NCI-H2107 treated with DMSO at 0.1 percent for 48 hours (cell line): Measurements from ENCODE around the gene SCYGR3.

ENCODE experiments used
- DNase-seq: peaks from one replicate; lab custom pipeline; 2025; ENCODE audit not compliant: unreplicated experiment; lab: John Stamatoyannopoulos, UW

Gene SCYGR3, protein sequence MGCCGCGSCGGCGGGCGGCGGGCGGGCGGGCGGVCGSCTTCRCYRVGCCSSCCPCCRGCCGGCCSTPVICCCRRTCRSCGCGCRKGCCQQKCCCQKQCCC

DNA sequence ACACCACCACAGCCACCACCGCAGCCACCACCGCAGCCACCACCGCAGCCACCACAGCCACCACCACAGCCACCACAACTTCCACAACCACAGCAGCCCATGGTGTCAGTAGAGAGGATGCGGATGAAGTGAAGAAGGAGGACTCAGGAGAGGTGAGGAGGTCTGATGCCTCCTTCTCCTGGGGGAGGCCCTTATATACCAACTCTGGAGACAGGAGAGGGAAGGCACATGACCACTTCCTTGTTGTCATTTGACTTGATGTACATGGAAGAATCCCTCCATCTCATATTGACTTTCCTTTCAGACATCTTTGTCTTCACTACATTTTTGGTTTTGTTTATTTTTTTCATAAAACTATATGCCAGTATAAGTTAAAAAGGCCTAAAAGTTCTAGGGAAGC is at the start of gene SCYGR3:
Gene SCYGR3, minus strand, starts transcription at position 101 of the 400 bp plus-strand sequence. Its CDS starts 0 bp downstream, at position 101.
- DNase-seq: no peak

DNA sequence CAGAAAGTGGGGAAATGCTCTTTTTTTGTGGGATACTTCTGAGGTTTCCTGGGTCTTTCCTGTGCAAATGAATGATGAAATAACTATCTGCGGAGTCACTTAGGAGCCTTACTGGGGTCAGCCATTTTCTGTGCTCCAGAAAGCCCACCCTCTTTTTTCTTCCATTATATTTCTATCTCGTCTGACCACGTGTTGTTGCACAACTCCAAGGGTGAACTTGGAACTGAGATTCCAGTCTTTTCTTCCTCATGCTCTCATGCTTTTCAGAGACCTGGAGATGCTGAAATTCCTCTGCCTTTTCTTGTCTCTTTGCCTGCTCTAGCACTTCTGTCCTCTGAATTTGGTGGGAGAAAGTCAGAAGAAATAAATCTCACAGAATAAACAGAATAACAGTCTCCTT is 47.2 kb upstream of the SCYGR3 start:
- DNase-seq: no peak

- DNase-seq: no peak
Observed at GRCh38 chr2:227661025-227661649, 46.5 kb upstream of the SCYGR3 start.

DNA sequence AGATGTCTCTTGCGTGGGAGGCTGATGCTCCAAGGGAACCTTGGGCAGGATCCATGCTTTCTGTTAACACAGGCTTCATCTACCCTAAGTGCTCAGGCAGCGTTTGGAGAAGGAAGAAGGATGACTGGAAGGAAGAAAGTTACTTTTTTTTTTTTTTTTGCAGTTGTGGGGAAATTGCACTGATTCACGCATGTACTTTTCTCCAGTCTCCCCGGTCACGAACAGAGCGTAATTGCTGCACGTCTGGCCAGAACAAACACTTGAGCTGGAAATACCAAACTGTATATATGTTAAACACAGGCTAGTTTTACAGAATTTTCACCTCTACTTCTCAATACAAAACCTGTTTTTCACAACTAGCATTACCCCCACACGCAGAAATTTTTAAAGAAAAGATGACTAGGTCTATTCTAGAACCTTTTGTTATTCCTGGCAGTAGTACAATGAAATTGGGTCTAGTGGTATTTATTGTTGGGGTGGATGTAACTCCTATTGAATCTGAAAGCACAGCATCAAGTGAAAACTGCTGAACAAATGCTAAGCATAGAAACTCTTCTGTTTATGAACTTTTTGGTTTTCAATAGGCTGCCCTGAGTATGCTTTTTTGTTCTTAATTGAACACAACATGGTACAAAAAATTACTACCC is 42.7 kb upstream of the SCYGR3 start:
- DNase-seq: no peak

GRCh38 chr2:227655454-227655853 is 40.8 kb upstream of the SCYGR3 start:
- DNase-seq: no peak

DNA sequence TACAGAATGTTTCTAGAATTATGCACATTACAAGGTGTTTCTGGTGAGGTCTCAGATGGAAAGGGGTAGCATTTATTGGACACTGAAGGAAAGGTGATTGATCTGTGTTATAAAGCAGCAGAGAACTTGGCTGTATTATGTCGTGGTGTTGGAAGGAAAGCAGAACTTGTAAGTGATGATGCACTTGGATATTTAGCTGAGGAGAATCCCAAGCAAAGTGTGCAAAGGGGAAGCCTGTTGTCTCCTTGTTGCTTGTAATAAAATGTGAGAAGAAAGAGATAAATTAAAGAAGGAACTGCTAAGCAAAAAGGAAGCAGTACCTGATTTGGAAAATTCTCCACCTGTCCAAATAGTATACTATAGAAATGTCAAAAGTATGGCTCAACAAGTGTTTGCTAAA is 39.8 kb upstream of the SCYGR3 start:
- DNase-seq: no peak

GRCh38 chr2:227653419-227653818 is 38.8 kb upstream of the SCYGR3 start:
- no peak for DNase-seq

DNA sequence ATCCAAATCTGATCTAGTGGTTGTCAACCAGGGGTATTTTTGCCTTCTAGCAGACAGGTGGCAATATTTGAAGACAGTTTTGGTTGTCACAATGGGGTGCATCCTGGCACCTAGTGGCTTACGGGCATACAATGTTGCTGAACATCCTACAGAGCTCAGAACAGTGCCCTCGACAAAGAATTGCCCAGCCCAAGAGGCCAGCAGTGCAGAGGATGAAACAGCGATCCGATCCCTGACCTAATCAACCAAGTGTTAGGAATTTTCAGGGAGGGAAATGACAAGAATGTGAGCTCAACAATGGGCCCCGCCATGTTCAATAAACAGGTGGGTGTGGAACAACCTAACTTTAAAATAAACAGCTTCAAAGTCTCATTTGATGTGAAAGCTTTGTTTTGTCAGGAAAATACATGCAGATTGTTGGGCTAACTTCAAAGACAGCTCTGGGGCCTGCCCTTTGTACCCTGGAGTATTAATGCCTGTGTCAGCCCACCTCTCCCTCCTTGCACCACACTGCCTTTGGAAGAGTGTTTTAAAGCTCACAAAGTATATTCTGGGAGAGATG is 29.4 kb upstream of the SCYGR3 start:
- no peak for DNase-seq

GRCh38 chr2:227642656-227643055 is 28.0 kb upstream of the SCYGR3 start:
- DNase-seq: no peak

- no peak for DNase-seq
Observed at GRCh38 chr2:227634201-227634600, 19.6 kb upstream of the SCYGR3 start.

- DNase-seq: no peak
Observed at GRCh38 chr2:227632827-227633226, 18.2 kb upstream of the SCYGR3 start.

DNA sequence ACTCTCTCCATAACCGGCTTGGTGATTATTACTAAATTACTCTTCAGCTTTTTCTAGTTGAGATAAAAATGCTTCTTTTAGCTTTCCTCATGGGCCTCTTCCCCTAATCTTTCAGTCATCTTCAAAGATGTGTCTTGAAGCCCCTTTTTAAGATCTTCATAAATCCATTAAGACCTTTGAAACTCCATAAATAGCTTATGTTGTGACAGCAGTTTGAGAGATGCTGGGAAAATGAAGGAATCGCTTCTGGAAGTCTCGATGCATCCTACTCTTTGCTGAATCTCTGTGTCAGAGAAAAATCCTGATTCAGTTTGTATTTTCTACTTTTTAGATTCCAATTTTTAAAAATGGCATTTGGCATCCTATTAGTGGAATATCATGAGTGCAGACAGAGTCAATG is 15.7 kb upstream of the SCYGR3 start:
- DNase-seq: no peak

DNA sequence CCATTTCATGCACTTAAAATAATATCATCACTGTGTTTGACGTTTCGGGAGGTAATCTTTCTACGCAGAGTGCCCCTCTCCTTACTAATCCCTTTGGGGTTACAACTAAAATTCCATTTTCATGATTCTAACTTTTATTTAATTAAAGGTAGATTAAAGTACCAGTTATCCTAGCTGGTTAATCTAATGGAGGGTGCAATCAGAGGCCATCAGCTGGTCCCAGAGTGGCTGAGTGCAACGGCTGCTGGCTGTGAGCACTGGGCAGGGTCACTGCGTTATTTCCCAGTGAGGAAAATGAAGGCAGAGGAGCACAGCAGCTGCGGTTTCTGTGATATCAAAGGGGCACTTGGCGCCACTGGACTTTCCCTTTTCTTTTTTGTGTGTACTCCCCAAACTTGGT is 14.8 kb upstream of the SCYGR3 start:
- DNase-seq: no peak

GRCh38 chr2:227627769-227628168 is 13.1 kb upstream of the SCYGR3 start:
- DNase-seq: no peak

- no peak for DNase-seq
Observed at GRCh38 chr2:227626580-227627151, 12.0 kb upstream of the SCYGR3 start.

DNA sequence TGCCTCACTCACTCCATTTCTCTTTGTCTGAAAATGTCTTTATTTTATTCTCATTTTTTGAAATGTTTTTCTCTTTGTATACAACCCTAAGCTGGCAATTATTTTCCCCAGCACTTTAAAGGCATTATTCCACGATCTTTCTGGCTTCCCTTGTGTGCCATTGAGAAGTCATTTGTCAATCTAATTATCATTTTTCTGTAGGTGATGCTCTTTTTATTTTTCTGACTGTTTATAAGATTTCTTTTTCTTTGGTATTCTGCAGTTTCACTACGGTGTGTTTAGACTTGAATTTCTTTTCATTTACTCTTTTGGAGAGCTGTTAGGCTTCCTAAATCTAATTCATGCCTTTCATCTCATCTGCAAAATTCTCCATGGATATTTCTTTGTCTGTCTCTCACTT is 10.8 kb upstream of the SCYGR3 start:
- DNase-seq: no peak

- no peak for DNase-seq
Observed at GRCh38 chr2:227623226-227623625, 8.6 kb upstream of the SCYGR3 start.

- DNase-seq: no peak
Observed at GRCh38 chr2:227617316-227618230, 2.9 kb upstream of the SCYGR3 start, which contains the start of gene SCYGR4. Gene SCYGR4 (plus strand): TSS chr2:227617498. CDS start chr2:227617498, 0 bp downstream.

- DNase-seq: no peak
Observed at GRCh38 chr2:227616631-227617030, 2.0 kb upstream of the SCYGR3 start.

- no peak for DNase-seq
Observed at GRCh38 chr2:227615906-227616305, 1.3 kb upstream of the SCYGR3 start.

DNA sequence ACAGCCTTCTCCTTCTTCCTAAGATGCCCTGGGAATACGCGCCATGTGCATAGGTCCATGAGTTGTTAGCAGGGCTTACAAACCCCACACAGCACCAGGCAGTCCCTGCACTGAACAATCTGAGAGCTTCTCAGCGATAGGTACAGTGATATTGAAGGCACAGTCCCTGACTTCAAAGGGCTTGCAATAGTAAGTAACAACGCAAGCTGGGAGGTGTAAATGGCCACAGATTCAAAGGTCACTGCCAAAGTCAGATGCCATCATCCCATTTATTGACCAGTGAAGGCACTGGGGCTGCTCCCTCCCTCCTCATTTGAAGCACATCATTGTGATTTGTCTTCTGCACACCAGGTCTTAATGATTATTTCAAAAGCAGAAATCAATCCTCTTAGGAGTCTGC is 541 bp upstream of the SCYGR3 start:
- no peak for DNase-seq
